Occipital lobe (tissue), 2 donors: Measurements from ENCODE around the gene FAM227B. TPM values are rescaled to one million over a fixed set of nuclear protein-coding genes. Genes with fewer than 3 reads are reported as not detected.
"Not testable (repeated sequence)": the region's sequence is repeated elsewhere in the genome, so short reads cannot be mapped to it uniquely, and the experiment has no call there.

ENCODE experiments used
- DNase-seq: peaks from one replicate; lab custom pipeline; 2025; lab: John Stamatoyannopoulos, UW
- total RNA-seq: library from RNA; depleted of rRNA; stranded (reverse); fragments of >200 nt; gene quantifications from one replicate; pipeline ENCODE4 v1.2.3, GENCODE V29; 2014

Gene FAM227B
- total RNA-seq, 1 donor from 2014 or later, result 7.3 TPM

DNA sequence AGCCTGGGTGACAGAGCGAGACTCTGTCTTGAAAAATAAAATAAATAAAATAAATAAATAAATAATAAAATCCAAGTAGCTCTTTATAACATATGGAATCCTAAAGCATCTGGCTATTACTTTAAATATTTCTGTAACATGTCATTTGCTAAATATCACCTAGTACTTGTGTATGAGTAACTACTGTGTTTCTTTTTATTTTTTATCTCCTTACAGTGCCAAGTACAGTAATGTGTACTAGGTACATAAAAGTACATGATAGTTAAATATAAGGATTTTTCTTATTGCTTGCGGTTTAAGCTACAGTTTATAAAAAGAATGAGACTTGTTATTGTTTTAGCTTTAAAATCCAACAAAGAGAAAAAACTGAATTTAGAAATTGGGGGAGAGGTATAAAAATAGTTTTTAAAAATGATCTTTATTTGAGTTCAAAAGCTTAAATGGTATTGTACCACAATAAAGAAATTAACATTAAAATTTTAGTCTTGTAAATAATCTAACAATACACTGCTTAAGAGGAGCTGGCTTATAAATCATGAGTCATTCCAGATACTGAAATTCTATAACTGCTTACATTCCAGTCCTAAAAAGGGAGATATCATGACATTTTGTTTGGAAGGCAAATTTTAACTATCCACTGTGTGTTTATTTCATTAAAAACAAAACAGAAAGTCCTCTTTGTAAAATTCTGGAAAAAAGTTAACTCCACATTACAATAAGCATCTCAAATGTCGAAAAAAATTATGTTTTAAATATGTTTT is 124.4 kb downstream of the FAM227B start:
- no peak for DNase-seq

DNA sequence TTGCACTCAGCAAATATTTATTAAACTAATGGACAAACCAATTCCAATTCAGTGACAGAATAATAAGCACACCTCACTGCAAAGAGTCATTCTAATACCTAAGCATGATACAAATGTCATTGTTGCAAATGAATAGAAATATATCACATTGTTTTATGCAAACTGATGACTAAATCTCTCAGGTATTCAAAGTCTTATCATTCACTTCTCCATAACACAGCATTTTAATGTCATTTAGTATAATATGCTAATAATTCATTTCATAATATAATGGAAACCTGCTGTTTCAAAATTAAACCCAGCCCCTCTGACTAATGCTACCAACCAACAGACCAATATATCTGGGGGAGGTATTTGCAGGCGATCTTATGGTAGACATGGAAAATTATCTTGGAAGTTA is 125.8 kb downstream of the FAM227B start:
- no peak for DNase-seq

DNA sequence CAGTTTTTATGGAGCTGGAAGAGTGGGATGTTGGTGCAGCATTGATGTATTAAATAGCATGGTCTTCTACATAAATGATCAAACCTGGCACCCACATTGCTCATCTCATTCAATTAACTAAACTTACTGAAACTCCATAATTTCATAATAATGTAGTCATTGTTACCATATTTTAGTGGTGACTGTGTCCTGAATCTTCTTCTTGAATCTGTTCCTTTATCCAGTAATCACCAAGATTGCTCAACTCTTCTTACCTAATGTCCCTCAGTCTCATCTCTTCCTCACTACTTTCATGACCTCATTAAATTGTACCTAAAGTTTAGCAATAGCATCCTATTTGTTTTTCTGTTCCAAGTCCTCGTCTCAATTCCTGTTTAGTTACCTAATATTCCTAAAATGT is 127.8 kb downstream of the FAM227B start:
- DNase-seq, result no peak

DNA sequence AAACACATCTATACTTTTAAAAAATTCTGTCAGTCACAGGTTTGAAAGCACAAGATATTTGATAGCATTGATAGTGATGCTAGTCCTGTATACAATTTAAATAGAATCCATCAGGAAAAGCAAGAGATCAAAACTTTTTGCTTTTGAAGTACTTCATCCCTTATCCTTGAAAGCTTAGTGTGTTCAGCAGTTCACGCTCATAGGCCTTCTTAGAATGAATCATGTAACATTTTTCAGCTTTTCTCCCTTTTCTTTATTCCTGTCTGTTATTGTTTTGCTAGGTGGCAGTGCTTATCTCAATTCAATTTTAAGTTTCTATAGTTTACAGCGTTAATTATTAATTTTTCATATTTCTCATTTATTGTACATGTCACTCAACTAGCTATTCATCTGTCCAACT is 128.5 kb downstream of the FAM227B start:
- no peak for DNase-seq

DNA sequence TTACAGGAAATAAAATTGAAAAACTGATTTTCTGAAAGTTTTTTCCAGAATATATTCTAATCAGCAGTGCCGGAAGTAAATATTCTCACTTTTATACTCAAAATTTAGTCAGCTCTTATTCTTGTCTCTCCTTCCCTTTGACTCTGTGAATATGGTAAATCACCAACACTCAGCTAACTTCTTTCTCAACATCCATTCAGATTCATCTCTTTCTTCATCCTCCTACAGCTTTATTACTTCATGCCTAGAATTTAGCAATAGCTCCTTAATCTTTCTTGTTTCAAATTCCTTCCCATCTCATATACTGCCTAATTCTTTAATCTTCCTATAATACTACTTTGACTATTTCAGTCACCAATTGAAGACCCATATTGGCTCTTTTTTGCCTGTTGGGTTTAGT is 129.7 kb downstream of the FAM227B start:
- no peak for DNase-seq

DNA sequence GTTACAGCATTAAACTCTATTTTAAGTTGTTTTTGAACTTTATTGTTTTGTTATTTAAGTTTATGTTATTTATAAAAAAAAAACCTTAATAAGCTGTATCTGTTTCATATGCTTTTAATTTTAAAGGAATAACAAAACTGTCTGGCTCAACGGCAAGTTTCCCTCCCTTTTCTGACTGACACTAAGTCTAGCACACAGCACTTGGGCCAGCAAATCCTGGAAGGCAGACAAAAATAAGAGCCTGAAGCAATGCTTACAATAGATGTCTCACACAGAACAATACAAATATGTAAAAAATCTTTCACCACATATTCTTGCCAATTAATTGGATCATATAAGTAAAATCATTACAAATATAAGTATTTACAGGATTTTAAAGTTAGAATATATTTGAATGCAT is 135.2 kb downstream of the FAM227B start:
- DNase-seq, result not testable (repeated sequence)

DNA sequence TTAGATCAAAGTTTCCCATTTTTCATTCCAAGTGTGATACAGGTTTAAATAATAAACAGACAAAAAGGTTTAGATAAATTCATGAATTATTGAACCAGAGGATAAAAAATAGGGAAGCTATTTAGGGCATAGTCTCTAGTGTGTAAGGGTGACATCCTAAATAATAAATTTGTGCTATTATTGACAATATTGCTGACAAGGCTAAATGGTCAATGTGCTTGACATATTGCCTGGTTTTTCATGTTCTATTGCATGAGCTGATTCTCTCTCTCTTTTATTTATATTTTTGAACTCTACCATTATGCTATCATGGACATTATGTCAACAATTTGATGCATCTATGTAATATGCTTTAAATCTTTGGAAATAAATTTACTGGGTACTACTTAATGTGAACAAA is 141.6 kb downstream of the FAM227B start:
- not testable (repeated sequence) for DNase-seq

DNA sequence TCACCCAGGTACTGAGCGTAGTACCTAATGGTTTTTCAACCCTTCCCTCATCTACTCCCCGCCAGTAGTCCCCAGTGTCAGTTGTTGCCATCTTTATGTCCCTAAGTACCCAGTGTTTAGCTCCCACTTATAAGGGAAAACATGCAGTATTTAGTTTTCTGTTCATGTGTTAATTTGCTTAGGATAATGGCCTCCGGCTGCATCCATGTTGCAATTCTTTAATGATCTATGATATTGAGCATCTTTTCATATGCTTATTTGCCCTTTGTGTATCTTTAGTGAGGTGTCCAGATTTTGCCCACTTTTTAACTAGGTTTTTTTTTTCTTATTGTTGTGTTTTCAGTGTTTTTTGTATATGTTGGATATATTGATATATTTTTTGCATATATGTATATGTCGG is 142.6 kb downstream of the FAM227B start:
- not testable (repeated sequence) for DNase-seq

DNA sequence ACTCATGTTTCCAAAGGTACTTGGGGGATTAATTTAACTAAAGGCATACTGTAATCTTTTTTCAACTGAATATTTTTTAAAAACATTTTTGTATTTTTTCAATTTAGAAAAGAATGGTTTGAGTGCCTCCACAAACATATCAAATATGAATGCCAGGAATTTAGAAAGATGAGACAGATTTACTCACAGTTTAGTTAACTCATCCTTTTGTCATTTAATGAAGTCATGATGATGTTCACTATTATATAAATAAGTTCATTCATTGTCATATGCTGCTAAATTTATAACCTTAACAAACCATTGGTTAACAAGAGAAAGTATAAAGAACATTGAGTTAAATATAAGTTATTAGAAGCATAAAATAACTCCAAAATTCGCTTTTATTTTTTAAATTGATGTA is 147.6 kb downstream of the FAM227B start:
- DNase-seq, result no peak

DNA sequence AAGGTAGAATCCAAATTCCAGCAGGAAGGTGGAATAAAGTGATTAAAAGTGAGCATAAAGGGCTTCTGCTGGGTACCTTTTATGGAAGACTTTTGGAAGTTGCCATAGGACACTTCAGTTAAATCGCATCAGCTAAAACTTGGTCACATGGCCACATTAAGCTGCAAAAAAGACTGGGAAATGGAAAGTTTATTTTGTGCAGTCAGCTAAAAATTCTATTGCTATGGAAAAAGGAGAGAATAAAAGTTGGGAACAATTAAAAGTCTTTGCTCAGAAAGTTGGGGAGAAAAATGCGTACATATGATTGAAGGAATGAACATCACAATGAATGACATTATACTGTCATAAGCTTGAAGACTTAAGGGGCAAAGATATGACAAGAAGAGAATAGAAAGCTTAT is 148.3 kb downstream of the FAM227B start:
- no peak for DNase-seq

DNA sequence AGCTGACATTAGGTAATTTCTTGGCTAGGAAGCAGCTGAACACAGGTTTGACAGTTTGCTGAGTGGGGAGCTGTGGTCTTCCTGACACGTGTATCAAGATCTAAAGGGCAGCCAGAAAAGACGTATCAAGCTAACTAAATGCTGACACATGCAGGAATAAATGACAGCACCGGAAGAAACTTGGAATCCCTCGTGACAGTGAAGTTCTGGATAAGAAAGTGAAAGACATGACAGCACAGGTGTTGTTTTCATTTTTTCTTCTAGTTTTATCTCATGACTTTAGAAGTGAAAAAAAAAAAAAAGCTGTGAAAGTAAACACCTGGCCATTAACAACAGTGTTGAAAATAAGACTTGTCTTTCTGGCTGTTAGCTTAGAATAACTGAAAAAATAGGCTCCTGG is 148.9 kb downstream of the FAM227B start:
- DNase-seq, result no peak

DNA sequence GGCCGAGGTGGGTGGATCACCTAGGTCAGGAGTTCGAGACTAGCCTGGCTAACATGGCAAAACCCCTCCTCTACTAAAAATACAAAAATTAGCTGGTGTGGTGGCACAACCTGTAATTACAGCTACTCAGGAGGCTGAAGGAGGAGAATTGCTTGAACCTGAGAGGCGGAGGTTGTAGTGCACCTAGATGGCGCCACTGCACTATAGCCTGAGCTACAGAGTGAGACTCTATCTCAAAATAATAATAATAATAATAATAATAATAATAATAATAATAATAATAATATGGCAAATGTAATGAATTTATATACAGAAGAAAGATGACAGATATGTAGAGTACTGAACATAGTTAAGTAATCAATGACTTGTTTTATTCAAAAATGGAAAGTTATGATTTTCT is 149.4 kb downstream of the FAM227B start:
- not testable (repeated sequence) for DNase-seq

DNA sequence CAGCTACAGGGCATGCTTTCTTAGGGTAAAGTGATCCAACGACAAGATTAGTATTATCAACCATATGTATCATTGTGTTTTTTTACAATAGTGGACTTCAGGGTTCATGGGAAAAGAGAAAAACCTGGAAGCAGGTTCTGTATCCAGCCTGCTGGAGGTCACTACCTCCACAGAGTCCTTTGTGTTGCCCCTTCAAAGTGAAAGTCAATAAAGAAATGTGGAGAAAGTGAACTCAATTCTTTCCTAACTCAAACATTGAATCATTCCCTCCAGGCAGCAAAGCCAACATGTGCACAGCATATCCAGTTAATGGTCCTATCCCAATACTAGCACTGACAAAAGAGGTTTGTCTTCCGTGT is 152.2 kb downstream of the FAM227B start:
- DNase-seq, result no peak

DNA sequence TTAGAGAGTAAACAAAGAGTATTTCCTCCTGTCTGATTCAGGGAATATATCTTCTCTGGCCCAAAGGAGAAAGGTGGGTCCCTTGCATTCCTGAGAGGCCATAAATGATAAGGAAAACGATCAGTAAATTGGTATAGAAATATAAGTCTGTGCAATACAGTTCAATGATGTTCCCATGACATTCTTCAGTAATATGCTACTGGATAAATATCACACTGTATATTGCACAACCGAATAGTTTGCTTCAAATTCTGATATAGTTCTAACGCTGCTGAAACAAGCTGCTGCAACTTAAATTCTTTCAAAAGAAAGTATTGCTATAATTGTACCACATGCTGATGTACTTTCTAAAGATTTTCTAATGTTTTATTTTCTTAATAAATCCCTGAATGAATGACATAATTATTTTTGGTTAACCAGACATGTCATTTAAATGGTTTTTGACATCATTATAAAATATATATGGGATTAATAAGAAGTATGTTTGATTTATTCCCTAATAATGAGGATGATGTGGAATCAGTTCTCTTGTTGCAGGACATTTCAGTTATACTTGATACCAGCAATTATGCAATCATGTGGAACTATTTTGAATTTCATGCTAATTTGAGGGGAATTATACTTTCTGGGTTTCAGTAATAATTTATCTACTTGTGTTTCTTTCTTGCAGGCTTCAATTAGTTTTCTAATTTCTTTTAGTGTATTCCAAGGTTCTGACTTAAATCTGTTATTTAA is 152.7 kb downstream of the FAM227B start:
- no peak for DNase-seq

DNA sequence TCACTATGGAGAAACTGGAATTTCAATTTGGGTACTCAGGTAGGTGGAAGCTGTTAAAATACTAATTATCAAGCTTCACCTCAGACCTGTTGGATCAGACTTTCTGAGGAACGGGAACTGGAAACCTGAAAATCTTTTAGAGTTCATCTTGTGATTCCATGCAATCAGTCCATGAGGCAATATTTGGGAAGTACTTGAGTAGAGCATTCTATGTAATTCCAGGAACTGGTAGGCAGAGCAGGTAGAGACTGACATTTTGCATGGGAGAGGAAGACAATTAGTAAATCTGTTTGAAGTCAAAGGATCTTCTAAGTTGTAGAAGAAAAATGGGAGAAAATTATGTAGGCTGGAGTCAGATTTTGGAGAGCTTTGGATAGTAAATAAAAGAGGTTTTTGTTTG is 154.5 kb downstream of the FAM227B start:
- no peak for DNase-seq

DNA sequence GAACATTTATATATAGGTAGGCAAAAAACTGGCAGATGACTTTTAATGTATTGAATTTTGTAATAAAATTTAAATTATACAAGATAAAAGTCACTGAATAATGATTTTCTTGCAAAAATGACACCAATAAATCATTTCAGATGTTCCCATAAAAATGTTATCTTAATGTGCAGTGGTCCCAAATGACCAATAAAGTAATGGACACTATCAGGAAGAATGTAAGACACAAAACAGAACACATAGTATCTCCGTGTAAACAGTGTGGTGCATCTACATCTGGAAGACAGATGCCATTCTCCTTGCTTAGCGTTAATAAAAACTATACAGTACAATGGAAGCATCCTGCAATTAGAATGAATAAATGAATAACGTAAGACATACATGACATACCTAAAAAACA is 156.1 kb downstream of the FAM227B start:
- DNase-seq, result no peak

DNA sequence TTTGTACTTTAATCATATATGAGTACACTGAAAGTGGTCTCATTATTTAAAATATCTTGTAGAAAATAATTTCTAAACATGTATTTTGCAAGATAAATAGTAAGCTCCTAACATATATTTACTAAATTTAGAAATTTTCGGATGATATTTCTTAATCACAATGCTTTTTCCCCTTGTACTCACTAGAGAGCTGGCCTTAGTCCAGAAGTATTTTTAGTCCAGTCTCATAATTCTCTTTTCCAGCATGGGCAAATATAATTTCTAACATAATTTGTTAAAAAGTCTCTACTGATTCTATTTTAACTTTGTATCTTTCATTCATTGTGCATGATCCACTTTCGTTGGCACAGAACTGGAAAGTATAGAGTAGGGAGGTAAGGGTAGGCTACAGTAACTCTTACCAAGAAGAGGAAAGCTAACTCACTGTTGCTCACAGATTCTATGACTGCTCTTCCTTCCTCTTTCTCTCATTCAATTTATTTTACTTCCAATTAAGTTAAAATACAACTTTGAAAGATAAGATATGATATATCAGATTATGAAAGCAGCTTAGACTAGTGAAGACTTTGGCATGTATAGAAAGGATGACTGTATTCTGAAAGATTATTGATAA is 158.3 kb downstream of the FAM227B start:
- no peak for DNase-seq

DNA sequence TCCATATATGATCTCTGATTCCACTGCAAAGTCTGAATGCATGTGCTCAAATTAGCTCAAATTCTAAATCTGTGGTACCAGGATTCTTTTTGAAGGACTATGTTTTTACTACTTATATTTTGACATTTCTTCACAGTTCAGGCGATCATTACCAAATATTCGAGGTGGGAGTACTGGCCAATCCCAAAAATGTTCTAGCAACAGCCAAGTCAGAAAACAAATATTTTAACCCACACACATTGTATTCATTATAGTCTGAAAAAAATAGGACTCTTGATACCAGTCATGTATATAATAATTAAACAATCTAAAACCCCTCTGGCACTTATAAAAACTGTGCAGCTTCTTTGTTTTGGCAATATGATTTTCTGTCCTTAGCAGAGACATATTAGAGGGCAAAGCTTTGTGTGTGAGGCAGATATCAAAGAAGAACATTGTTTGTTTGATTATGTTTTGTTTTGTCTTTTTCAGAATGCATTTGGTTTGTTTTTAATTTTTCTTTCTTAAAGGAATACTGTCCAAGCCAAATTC is 160.1 kb downstream of the FAM227B start:
- no peak for DNase-seq

DNA sequence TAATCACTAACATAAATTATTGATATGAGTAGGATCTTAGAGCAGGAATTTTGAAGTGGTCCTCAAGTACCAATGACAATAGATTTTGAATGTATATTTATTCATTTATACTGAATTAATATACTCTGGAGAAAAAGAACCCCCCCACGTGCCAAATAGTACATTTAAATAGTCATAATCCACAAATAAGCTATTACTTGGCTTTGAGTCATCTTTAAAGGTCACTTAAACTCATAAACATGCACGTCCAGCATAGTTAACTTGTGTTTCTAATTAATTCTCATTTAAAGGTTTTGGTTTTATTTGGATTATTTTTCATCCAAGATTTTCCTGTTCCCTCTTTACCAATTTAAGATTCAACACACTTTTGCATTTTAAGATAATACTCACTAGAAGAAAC is 162.5 kb downstream of the FAM227B start:
- DNase-seq, result no peak

DNA sequence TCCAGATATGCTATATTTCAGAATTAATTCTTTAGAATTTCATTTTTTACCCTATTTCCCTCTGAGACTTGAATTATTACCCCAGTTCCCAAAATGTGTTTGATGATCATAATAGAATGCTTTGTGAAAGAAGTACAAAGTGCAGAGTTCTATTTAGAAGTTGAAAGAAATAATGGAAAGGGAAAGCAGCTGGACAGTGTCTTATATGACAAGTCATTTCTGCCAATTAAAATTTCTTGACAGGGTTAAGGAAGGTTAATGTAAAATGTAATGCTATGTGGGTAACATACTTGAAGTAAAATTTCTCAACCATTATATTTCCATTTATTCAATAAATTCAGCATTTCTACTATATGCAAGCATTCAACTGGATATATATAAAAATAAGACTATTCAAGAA is 164.5 kb downstream of the FAM227B start:
- no peak for DNase-seq

DNA sequence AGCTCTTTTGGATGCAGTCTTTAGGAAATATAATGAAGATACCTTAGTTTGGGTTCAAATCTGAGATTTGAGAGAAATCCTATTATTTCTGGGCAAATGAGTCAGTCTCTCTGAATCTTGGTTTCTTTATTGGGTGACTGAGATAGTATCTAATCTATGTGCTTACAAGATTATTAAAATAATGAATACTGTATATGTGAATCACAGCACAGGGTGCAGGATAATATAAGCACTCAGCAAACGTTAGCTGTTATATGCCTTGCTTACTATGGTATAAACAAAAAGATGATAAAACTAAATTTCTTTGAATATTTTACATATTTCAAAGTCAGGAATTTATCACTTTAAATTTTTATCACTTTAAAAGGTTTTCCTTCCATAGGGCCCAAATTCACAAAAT is 168.0 kb downstream of the FAM227B start:
- DNase-seq, result no peak

DNA sequence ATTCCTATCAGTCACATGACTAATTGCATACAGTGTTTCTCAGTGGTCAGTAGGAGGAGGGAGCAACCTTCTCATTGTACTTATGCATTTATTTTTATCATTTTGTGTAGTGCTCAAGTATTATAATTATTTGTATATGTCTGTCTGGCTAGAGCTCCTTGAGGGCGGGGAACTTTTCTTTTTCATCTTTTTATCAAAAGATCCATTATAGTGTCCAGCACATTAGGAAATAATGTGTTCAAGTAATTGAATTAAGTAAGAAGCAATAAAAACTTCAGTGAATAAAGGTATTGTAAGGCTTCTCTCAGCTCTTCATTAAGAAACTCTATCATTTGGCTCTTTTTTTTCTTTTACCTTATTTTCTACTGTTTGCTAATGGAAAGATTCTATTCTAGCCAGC is 178.8 kb downstream of the FAM227B start:
- DNase-seq, result no peak

DNA sequence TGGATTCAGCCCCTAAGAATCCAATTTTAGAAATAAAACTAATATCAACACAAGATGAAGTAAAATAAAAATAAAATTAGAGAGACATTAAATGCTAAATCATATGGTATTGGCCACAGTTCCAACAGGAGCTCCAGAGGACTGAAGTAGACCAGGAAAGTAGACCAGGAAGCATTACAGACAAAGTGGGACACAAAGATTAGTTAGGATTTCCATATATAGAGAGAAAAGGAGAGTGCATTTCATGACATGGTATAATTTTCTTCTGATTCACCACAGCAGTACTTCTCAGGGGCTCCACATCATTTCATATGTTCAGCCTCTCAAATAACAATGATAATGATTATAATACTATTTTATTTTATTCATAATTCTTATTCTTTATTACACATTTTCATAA is 179.3 kb downstream of the FAM227B start:
- DNase-seq, result no peak
